HG02885 (cell line): ENCODE results near the gene SLC35F1.
"Not testable (repeated sequence)": the region's sequence is repeated elsewhere in the genome, so short reads cannot be mapped to it uniquely, and the experiment has no call there.

Experiments used
- ATAC-seq: cut with Tn5 transposase; IDR thresholded peaks from one replicate; pipeline ENCODE4 v1.9.1; 2021; ENCODE audit warnings: mild to moderate bottlenecking; ENCODE audit not compliant: unreplicated experiment, poor library complexity

The SLC35F1 gene

DNA sequence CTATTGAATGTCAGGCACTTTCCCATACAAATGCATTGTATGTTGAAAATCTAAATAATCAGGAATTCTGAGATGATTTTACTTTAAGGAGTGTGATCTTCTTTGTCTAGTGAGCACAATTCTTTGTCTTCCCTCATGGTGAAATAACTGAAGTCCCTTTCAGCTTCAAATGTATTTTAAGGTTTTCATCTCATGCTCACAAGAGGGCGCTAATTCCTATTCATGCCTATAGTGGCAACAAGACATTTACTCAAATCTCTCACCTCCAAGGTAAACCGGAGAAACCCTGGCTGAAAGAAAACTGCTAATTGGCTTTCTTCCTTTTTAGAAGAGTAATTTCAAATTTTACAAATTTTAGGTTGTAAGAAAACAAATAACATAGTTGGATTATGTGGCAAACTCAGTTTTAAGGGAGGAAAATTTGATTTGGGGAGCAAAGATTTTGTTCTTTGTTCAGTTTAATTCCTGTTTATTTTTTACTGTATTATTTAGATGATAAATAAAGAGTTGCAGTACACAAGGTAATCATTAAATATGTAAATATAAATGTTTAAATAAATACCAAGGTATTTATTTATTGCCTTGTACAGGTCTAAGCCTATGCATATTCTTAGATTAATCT, 69.1 kb downstream of the SLC35F1 start:
- peak; percentile 78 for ATAC-seq

DNA sequence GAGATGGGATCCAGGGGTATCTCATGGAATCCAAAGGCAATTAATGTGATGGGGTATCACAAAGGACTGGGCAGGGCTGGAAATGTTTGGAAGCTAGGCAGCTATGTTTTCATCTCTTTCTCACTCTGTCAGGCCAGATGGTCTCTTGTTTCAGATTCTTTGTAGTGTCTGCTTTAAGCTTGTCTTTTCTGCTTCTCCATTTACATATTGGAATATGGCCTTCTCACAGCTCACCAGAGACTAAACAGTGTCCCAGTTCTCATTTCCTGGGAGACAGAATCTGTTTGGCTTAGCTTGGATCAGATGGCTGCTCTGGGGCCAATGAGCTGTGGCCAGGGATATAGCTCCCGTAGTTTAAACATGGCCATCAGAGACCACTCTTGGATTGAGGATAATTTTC, 78.9 kb downstream of the SLC35F1 start:
- no peak for ATAC-seq

DNA sequence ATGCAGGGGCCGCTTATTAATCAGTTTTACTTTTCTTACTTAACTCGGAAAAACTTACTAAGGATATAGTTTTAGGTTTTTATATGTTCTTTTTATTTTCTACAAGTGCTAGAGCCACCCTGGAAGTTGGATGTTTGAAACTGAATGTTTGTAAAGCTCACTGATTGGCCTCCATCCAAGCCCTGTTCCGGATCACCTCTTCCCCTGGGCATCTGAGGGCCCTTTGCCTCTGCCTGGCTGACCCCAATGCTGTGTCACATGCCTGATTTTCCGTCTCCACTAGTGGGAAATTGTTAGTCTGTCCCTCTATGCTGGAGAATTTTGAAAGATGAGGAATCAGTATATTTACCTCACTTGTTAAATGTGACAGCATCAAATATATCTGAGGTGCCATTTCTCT, 79.3 kb downstream of the SLC35F1 start:
- ATAC-seq: no peak

DNA sequence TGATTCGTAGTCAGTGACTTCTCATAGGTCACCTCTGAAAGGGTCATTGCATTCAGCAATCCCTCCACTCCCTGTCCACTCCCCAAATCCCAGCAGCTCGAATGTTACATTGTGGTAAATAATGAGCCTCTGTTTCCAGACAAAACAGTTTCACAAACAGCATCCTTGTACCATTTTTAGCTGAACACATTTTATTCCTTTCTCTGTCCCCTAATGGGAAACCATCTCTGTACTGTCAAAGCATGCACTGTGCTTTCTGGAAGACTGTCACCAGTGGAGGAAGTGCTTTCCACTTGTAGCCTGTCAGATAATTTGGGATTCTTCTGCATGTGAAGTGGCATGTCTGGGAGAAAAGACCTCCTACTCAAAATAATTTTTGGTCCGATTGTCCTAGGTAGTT, 82.0 kb downstream of the SLC35F1 start:
- no peak for ATAC-seq

DNA sequence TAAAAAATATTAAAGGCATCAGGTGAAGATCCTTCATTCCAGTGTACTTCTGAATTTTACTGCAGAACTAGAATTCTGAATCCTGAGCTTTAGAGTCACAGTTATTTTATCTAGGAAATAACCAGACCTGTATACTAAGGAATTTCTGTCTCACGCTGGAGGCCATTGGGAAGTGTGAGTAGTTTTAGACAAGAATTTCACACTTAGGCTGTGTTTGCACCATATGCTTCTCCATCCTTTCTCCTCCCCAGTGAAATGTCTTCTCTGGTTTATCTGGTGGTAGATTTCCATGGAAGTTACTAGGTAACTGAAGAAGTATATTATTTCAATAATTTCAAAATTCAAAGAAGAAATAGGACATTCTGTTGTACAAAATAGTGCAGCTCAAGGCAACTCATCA, 83.1 kb downstream of the SLC35F1 start:
- ATAC-seq: no peak

DNA sequence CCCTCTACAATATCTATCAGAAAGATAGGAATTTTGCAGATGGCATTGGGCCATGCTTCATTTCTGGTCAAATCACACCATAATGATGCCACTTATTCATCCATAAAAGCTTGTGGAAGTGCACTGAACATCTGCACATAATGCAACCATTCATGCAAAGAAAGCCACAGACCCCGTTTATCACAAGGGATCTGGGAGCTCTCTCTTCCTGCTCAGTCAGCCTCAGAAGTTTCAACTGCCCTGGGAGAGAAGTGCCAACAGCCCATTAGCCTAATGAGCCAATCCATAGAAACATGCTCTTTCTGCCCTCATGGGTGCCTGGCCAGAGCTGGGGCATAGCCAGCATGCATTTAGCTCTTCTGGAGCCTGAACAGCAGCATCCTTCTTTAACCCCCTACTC, 85.8 kb downstream of the SLC35F1 start:
- ATAC-seq: no peak

DNA sequence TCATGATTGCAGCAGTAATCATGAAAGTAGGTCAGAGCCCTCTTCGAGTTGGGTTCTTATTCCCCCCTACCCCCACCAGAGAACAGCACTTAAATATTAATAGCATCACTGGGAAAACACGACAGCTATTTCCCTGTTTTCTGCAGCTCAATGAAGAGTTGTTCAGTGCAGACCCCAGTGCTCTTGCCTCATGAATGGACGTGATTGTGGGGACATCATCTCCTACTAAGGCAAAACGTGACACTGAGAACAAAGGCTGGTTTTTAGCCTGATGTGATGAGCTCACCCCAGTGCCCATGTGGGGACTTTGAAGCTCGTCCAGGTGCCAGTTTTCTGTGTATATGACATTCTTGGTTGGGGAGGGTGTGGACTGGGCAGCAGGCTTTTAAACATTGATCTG, 105.9 kb downstream of the SLC35F1 start:
- no peak for ATAC-seq

DNA sequence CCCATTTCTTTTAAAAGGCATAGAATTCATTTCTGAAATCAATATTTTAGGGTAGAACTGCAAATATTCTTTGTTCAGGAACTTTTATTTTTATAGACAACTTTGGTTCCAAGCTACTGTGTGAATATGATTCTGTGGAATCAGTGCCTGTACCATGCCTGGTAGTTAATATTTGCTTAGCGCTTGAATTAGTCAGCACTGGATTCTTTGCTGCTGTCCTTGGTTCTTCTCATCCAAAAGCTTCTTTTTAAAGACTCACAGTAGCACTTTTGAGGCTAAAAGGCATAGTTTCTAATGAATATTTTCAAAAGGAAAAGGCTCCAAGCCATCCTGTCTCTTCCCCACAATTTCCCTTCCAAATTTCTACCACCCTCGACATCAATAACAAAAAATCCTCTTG, 109.5 kb downstream of the SLC35F1 start:
- no peak for ATAC-seq

DNA sequence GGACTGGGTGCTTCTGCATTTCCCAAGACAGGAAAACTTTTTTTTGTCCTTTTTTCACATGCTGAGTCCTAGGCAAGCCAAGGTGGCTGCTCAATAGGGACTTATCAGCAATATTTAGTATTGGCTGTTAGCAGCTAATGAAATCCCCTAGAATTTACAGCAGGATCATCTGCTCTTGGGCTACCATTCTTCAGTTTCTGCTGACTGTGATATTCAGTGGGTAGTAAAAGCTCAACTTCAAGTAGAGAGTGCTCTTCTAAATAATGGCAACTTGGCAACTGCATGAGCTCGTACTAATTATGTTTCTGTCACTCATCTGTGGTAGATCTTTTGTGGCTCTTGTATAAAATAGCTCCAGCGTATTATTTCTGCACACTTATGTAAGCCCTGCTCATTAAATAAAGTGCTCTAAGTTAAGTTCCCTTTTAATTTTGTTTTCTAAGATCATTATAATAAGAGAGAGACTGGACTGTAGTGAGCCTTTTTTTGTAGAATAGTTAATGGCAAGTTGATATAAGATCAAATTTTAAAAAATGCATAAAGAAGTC, 110.3 kb downstream of the SLC35F1 start:
- no peak for ATAC-seq

DNA sequence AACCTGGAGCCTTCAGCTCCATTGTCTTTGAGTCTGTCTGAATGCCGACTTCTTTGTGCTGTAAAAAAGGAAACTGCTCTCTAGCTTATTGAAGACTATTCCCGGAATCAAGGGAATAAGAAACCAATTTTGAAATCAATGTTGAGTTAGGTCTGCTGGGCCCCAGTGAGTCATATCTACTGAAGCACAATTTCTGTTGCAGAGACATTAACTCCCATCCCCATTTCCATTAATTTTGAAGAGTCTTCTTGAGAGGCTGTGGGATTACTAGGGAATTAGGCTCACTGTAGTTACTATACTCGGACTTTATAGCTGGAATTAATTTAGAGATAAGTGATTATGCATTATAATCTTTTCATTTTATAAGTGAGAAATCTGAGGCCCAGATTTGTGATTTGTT, 116.7 kb downstream of the SLC35F1 start:
- no peak for ATAC-seq

DNA sequence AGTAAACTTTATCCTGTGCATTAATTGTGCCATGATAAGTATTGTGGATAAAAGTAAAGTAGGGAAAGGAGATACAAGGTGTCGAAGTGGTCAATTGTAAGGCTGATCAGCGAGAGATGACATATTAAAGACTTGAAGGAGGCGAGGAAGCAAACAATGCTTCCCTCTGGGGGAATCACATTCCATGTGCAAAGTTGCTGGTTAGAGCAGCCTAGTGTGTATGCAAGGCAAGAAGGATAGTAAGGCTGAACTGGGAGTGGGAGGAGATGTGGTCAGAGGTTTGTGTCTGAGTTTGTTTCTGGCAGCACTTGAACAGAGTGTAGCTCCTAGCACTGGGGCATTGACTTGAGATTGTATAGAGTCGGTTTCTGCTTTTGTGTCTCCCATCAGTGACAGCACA, 122.9 kb downstream of the SLC35F1 start:
- ATAC-seq: no peak

DNA sequence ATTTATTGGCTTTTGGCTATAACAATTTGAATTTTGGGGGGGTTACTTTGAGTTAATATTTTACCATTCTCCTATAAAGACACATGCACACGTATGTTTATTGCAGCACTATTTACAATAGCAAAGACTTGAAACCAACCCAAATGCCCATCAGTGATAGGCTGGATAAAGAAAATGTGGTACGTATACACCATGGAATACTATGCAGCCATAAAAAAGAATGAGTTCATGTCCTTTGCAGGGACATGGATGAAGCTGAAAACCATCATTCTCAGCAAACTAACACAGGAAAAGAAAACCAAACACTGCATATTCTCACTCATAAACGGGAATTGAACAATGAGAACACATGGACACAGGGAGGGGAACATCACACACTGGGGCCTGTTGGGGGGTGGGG, 130.4 kb downstream of the SLC35F1 start:
- ATAC-seq: not testable (repeated sequence)

DNA sequence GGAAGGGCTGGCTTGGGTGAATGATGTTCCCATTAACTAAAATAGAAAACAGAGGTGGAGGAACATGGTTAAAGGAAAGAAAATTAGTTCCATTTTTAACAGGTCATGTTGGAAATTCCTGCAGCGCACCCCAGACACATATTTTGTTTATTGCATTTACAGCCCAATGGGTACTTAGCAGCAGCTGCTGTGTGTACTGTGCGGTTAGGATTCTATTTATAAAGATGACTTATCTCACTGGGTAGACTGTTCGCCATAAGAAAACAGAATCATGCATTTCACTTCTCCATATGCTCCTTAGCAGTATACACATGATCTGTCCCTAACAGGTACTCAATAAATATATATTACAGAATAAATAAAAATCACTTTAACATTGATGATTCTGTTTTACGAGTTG, 135.8 kb downstream of the SLC35F1 start:
- ATAC-seq: peak; percentile 74

DNA sequence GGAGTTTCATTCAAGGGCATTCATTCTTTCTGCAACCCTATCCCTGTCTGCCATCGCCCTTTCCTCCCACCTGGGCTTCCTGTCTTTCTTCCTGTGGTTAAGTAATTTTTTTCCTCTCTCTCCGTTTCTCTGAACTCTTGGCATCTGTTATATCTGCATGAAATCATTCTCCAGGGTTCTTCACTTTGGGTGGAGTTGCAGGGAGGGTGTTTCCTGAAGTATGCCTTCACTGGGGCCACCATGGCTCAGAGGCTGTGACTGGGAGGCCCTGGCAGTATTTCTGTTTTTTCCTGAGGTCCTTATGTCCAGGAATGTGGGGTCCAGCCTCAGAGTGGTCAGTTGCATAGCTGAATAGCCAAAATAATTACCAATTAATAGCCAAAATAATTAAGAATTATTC, 137.2 kb downstream of the SLC35F1 start:
- no peak for ATAC-seq

DNA sequence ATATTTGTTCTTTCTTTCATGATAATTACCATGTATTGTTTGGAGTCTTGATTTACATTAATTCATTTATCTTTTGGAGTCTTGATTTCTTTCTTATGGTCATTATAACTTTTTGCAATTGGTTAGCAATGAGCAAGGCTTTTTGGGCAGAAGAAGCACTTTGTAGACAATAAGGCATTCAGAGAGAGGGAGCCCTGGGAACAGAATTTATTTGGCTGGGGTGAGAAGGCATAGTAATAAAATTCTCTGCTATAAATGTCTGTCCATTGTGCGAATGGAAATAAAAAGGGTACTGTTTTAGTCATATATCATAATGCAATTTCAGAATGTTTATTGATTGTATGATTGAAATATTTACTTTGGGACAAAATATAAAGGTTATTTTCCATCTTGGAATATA, 147.0 kb downstream of the SLC35F1 start:
- no peak for ATAC-seq

DNA sequence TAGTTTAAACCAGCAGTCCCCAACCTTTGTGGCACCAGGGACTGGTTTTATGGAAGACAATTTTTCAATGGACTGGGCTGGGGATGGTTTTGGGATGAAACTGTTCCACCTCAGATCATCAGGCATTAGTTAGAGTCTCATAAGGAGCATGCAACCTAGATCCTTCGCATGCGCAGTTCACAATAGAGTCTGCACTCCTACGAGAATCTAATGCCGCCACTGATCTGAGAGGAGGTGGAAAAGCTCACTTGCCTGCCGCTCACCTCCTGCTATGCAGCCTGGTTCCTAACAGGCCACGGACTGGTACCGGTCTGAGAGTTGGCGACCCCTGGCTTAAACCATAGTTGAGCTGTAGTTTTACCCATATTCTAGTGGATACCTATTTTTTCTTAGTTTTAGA, 154.6 kb downstream of the SLC35F1 start:
- ATAC-seq: no peak

DNA sequence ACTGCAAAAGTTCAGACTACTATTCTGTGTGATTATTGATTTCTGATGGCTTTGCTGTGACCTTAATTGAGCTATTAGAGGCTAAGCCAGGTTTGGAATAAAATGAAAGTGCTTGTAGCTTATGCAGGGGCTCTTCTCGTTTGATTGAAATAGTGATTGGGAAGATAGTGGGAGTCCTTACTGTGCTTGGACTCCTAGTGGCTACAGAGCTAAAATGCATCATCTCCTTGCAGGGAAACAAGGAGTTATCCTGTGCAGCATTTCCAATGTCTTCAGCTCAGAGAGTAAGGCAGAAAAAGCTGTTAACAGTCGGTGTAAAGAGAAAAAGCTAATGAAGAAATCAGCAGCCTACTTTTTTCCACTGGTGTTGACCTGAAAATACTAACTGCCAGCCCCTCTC, 173.5 kb downstream of the SLC35F1 start:
- no peak for ATAC-seq

DNA sequence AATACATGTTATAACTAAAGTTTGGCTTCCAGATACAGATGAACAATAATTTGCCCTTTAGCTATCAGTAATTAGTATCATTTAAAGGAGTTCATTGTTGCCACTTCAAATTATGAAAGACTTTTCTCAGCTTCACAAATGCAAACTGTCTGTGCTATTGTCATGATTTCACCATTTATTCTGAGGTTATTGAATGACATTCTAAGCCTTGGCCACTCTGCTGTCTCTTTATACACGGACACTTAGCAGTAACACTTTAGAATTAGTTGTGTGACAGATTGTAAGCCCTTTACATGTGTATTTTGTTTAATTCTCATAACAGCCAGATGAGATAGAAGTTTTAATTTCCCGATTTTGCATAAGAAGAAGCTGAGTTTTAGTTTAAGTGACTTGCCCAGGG, 176.6 kb downstream of the SLC35F1 start:
- no peak for ATAC-seq

DNA sequence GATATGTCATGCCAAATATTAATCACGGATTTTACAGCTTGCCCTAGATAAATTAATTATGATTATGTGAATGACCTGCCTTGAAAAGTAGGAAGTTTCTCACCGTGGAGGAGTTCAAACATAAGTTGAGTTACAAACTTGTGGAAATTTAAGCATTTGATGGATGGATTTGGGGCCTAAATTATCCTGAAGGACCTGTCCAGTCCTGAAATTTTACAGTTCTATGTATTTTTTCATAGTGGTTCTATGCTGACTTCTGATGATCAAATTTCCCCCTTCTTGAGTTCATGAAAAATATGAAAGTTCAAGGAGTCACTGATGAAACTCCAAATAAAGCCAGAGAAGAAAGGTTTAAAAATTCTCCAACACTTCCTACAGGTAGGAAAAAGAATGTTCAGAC, 178.6 kb downstream of the SLC35F1 start:
- ATAC-seq: no peak

DNA sequence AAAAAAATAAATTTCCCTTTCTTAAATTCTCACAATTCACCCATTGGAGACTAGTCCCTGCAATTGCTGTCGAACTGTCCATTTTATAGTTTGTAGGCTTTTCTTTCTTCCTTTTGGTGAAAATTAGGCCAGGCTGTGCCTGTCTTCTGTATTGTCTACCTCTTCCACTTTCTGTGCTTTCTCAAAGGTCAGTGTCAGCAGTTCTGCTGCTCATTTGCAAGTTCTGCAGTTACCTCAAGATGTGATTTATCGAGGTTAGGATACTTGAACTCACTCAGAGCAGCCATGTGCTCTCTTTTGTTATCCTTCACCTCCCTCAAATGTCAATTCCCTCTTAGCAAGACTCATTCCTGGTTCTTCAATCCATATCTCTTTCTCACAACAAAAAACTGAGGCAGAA, 179.1 kb downstream of the SLC35F1 start:
- ATAC-seq: no peak

DNA sequence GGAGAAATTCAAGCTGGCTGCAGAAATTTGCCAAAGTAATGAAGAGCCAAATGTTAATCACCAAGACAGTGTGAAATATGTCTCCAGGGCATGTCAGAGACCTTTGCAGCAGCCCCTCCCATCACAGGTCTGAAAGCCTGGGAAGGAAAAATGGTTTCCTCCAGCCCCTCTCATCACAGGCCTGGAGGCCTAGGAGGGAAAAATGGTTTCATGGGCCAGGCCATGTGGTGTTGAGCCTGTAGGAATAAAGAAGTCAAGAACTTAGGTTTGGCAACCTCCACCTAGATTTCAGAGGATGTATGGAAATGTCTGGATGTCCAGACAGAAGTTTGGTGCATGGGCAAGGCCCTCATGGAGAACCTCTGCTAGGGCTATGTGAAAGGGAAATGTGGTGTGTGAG, 185.0 kb downstream of the SLC35F1 start:
- ATAC-seq: no peak

DNA sequence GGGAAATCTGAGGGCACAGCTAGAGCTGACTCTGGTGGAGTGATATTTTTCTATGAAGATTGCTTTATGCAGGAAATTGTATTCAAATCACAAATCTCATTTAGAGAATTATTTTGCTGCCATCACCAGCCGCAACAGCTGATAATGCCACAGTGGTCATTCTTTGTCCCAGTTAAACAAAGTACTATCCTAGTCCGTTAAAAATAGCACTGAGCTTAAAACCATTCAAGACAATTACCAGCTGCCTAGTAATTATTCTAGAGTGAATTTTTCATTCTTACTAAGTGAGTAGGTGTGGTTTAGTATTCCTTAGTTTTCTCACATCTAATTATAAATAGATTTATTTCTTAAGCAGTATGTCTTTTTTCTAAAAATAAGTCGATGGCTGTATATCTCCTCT, 190.5 kb downstream of the SLC35F1 start:
- ATAC-seq: no peak

DNA sequence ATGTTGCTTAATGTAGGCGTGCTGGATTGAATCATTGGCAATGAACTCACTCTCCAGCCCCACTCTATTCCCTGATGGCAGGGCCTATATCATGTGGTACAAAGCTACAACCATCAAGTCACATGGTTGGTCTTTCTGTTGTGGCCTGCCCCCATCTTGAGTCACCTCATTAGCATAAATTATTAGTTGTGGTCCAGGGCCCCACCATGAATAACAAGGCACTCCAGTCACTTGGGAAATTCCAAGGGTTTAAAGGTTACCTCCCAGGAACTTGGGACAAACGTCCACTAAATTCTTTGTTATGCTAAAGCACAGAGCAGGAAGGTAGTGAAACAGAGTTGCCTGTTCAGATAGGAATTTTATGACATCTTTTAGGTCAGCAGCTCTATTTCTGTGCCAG, 193.7 kb downstream of the SLC35F1 start:
- no peak for ATAC-seq
